Hepatocyte (in vitro differentiated cells): ENCODE results near the gene ASPSCR1. TPM values are rescaled to one million over a fixed set of nuclear protein-coding genes. Genes with fewer than 3 reads are reported as not detected.

Source experiments
- DNase-seq: peaks from one replicate; pipeline ENCODE4 v3.0.0-alpha.2; 2016; ENCODE audit warnings: low spot score
- H2AFZ ChIP-seq: fragments of 200-600 bp; sonication (generic); 2 replicates; pipeline ENCODE4 v1.6.0; 2016; ENCODE audit warnings: antibody characterized with exemption, mild to moderate bottlenecking
- H3K27ac ChIP-seq: fragments of 200-600 bp; sonication (generic); 2 replicates; pipeline ENCODE4 v1.5.1; 2016; ENCODE audit warnings: mild to moderate bottlenecking
- H3K27me3 ChIP-seq: fragments of 200-600 bp; sonication (generic); 2 replicates; pipeline ENCODE4 v1.6.1; 2016
- H3K36me3 ChIP-seq: fragments of 200-600 bp; sonication (generic); replicated peaks from 2 replicates; pipeline ENCODE4 v1.5.1; 2016; ENCODE audit warnings: low read depth; ENCODE audit not compliant: insufficient read depth
- H3K4me1 ChIP-seq: fragments of 200-600 bp; sonication (generic); 2 replicates; pipeline ENCODE4 v1.5.1; 2016; ENCODE audit warnings: mild to moderate bottlenecking, moderate library complexity; ENCODE audit not compliant: insufficient read depth
- H3K4me2 ChIP-seq: fragments of 200-600 bp; sonication (generic); 2 replicates; pipeline ENCODE4 v1.6.0; 2016
- H3K4me3 ChIP-seq: fragments of 200-600 bp; sonication (generic); 2 replicates; pipeline ENCODE4 v1.5.1; 2016; ENCODE audit warnings: mild to moderate bottlenecking
- H3K79me2 ChIP-seq: fragments of 200-600 bp; sonication (generic); 2 replicates; pipeline ENCODE4 v1.6.0; 2017; ENCODE audit warnings: mild to moderate bottlenecking
- H3K9me2 ChIP-seq: fragments of 200-600 bp; sonication (generic); replicated peaks from 2 replicates; pipeline ENCODE4 v1.6.0; 2017; ENCODE audit warnings: mild to moderate bottlenecking; ENCODE audit not compliant: insufficient read depth
- H3K9me3 ChIP-seq: fragments of 200-600 bp; sonication (generic); 2 replicates; pipeline ENCODE4 v1.5.1; 2016; ENCODE audit warnings: low read depth, mild to moderate bottlenecking
- H4K20me1 ChIP-seq: fragments of 200-600 bp; sonication (generic); 2 replicates; pipeline ENCODE4 v1.6.0; 2016; ENCODE audit warnings: mild to moderate bottlenecking; ENCODE audit not compliant: insufficient read depth, poor library complexity, severe bottlenecking
- EZH2 ChIP-seq: fragments of 200-600 bp; sonication (generic); IDR thresholded peaks from 2 replicates; pipeline ENCODE4 v1.6.1; 2016; ENCODE audit warnings: antibody characterized with exemption, mild to moderate bottlenecking, borderline replicate concordance
- EZH2phosphoT487 ChIP-seq: fragments of 200-600 bp; sonication (generic); IDR thresholded peaks from one replicate; pipeline ENCODE4 v1.6.1; 2018; ENCODE audit warnings: antibody characterized with exemption, mild to moderate bottlenecking, low read depth, moderate library complexity; ENCODE audit not compliant: unreplicated experiment, severe bottlenecking
- WGBS: methylation state at CpG from one replicate; pipeline ENCODE4 v1.1.6; 2016; ENCODE audit warnings: low lambda C conversion rate; ENCODE audit errors: missing lambda C conversion rate; 5-methylcytosine and 5-hydroxymethylcytosine counted together
- polyA plus RNA-seq: library from polyadenylated mRNA; unstranded; fragments of >200 nt; fragmentation: Nextera tagmentation; extraction: Ambion mirVana; gene quantifications from 2 replicates; pipeline ENCODE4 v1.2.1, GENCODE V29; 2016
- total RNA-seq: library from RNA; depleted of rRNA; stranded (reverse); fragments of >200 nt; gene quantifications from 2 replicates; pipeline ENCODE4 v1.2.3, GENCODE V29; 2014
- TF ChIP-seq, protein P1 (sequence below): fragments of 200-600 bp; sonication (generic); IDR thresholded peaks from 2 replicates; pipeline ENCODE4 v1.5.1; 2016; ENCODE audit warnings: antibody characterized with exemption, mild to moderate bottlenecking; ENCODE audit not compliant: poor library complexity

ASPSCR1 gene
- total and polyA plus RNA-seq, 2 experiments from 2014 or later: 28.4 to 45.9 TPM

- TF ChIP-seq, protein P1, sequence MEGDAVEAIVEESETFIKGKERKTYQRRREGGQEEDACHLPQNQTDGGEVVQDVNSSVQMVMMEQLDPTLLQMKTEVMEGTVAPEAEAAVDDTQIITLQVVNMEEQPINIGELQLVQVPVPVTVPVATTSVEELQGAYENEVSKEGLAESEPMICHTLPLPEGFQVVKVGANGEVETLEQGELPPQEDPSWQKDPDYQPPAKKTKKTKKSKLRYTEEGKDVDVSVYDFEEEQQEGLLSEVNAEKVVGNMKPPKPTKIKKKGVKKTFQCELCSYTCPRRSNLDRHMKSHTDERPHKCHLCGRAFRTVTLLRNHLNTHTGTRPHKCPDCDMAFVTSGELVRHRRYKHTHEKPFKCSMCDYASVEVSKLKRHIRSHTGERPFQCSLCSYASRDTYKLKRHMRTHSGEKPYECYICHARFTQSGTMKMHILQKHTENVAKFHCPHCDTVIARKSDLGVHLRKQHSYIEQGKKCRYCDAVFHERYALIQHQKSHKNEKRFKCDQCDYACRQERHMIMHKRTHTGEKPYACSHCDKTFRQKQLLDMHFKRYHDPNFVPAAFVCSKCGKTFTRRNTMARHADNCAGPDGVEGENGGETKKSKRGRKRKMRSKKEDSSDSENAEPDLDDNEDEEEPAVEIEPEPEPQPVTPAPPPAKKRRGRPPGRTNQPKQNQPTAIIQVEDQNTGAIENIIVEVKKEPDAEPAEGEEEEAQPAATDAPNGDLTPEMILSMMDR: no peak
- TF ChIP-seq EZH2phosphoT487 (no peak), EZH2 (no peak)
- no peaks in the 10 kb centered on the region for H3K36me3 ChIP-seq
These were observed 16.5 kb downstream of the ASPSCR1 start for GRCh38 chr17:81993729-81994592.

GRCh38 chr17:81994593-81995462 lies 17.4 kb downstream of the ASPSCR1 start:
- H3K4me2 ChIP-seq: no peak overlapping the region
- H3K27me3 ChIP-seq: no peaks in the 10 kb centered on the region
- no peaks in the 10 kb centered on the region for H4K20me1 ChIP-seq
- peaks cover 4% of the 10 kb centered on the region for H3K79me2 ChIP-seq
- no peak overlapping the region for H3K4me3 ChIP-seq
- H3K9me2 ChIP-seq: no peaks in the 10 kb centered on the region
- no peak overlapping the region for H2AFZ ChIP-seq
- TF ChIP-seq EZH2 (no peak), EZH2phosphoT487 (no peak)
- TF ChIP-seq, protein P1: no peak
- peaks cover 25% of the 10 kb centered on the region for H3K4me1 ChIP-seq
- H3K27ac ChIP-seq: no peak overlapping the region
- no peaks in the 10 kb centered on the region for H3K36me3 ChIP-seq
- 89% methylated on average over 38 of the region's 39 CpGs for WGBS
- no peaks in the 10 kb centered on the region for H3K9me3 ChIP-seq
- no peak for DNase-seq

More at GRCh38 chr17:81993729-81994592, 16.5 kb downstream of the ASPSCR1 start:
- no peak for DNase-seq
- H3K9me2 ChIP-seq: no peaks in the 10 kb centered on the region
- H3K79me2 ChIP-seq: peaks cover 4% of the 10 kb centered on the region
- no peak overlapping the region for H3K4me3 ChIP-seq
- H3K4me1 ChIP-seq: peaks cover 24% of the 10 kb centered on the region
- no peak overlapping the region for H2AFZ ChIP-seq
- no peak overlapping the region for H3K27ac ChIP-seq
- no peaks in the 10 kb centered on the region for H4K20me1 ChIP-seq
- H3K4me2 ChIP-seq: no peak overlapping the region
- no peaks in the 10 kb centered on the region for H3K9me3 ChIP-seq
- 96% methylated on average over 37 of the region's 37 CpGs for WGBS
- no peaks in the 10 kb centered on the region for H3K27me3 ChIP-seq

DNA sequence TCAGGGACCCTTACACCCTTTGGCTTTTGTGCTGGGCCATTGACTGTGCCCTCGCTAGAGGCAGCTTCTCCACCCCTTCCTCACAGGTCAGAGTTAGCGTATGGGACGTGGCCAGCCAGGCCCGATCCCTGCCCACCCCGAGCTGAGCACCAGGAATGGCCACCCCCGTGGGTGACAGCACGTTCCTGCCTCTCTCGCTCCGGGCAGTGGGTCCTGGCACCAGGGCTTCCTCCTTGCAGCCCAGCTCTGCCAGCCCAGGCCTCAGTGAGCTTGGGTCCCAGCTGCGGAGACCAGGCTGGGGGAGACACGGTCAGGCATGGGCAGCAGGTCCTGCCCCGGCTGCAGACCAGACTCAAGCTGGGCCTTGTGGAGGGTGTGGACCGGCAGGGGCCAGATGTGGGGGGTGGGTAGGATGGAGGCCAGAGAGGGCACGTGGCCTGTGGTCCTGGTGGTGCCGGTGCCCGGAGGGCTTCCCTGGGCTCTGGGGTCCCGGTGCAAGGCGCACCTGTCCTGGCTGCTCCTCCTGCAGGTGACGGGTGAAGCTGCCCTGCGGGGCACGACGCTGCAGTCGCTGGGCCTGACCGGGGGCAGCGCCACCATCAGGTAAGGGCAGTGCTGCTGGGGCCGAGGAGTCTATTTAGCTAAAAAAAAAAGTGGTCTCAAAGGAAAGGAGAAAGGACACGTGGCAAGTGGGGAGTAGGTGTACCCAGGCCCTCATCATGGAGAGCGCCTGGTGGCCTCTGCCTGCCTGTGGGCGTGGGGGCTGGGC lies 18.2 kb downstream of the ASPSCR1 start:
- 98% methylated on average over 29 of the region's 29 CpGs for WGBS
- Histone ChIP-seq H3K4me3 (no peak overlapping the region), H3K9me3 (no peaks in the 10 kb centered on the region), H3K4me1 (peaks cover 29% of the 10 kb centered on the region), H3K4me2 (no peak overlapping the region), H2AFZ (no peak overlapping the region), H3K27me3 (no peaks in the 10 kb centered on the region), H4K20me1 (no peaks in the 10 kb centered on the region), H3K9me2 (no peaks in the 10 kb centered on the region), H3K36me3 (no peaks in the 10 kb centered on the region), H3K27ac (no peak overlapping the region), H3K79me2 (peaks cover 4% of the 10 kb centered on the region)
- TF ChIP-seq EZH2phosphoT487 (no peak), EZH2 (no peak)
- TF ChIP-seq, protein P1: no peak
- no peak for DNase-seq
